Activated CD4-positive, alpha-beta memory T cell treated with anti-CD3 and anti-CD28 coated beads, Interleukin-2, amount 10 ng/mL, durations not matched to agents 7 days and 5 days (primary cell): ENCODE measurements around the gene ZFP62. TPM values are rescaled to one million over a fixed set of nuclear protein-coding genes. Genes with fewer than 3 reads are reported as not detected.
"Not testable (repeated sequence)": the region's sequence is repeated elsewhere in the genome, so short reads cannot be mapped to it uniquely, and the experiment has no call there.

Experiments
- CTCF ChIA-PET: fragments of 350-600 bp; sonication (Branson Sonifier 250); formaldehyde crosslinking; loops from one replicate; lab custom pipeline; 2021; ENCODE audit warnings: antibody characterized with exemption, inconsistent platforms; lab: Charles Lee
- POLR2A ChIA-PET: fragments of 350-600 bp; sonication (Branson Sonifier 250); formaldehyde crosslinking; loops from one replicate; lab custom pipeline; 2021; ENCODE audit warnings: antibody characterized with exemption; lab: Charles Lee
- DNase-seq: peaks from one replicate; pipeline ENCODE4 v3.0.0-alpha.2; 2020
- H3K27ac Mint-ChIP-seq: one replicate; pipeline ENCODE4 v1.8.0; 2021; ENCODE audit warnings: mild to moderate bottlenecking, mixed read lengths
- H3K27me3 Mint-ChIP-seq: one replicate; pipeline ENCODE4 v1.8.0; 2021; ENCODE audit warnings: mixed read lengths
- H3K36me3 Mint-ChIP-seq: one replicate; pipeline ENCODE4 v1.8.0; 2021; ENCODE audit warnings: low read depth, mixed read lengths
- H3K4me1 Mint-ChIP-seq: one replicate; pipeline ENCODE4 v1.8.0; 2021; ENCODE audit warnings: mixed read lengths
- H3K4me3 Mint-ChIP-seq: one replicate; pipeline ENCODE4 v1.8.0; 2021; ENCODE audit warnings: mild to moderate bottlenecking, mixed read lengths
- H3K9me3 Mint-ChIP-seq: one replicate; pipeline ENCODE4 v1.8.0; 2021; ENCODE audit warnings: mixed read lengths
- total RNA-seq, 2 experiments: library from RNA; stranded (reverse); gene quantifications; one replicate each; pipeline ENCODE4 v1.2.3, GENCODE V29; 2021

ZFP62 gene
- 10 to 100 TPM; 19.4 to 20.0 TPM for total RNA-seq

- Mint-ChIP-seq H3K36me3 (peaks cover 22% of the 10 kb centered on the region), H3K9me3 (no peaks in the 10 kb centered on the region), H3K4me3 (peak within 1 kb of the TSS; percentile 95), H3K27me3 (peaks cover 5% of the 10 kb centered on the region), H3K27ac (peak within 1 kb of the TSS; percentile 95), H3K4me1 (peaks cover 16% of the 10 kb centered on the region)
- ChIA-PET CTCF (interaction anchor here (0.7 to 2.4 kb wide), 7 partner anchors 9 to 75 kb away, joined by 3 to 20 read pairs (median 5); no protein-coding TSS in a partner anchor), POLR2A (interaction anchor here (1.2 to 5.9 kb wide), 7 partner anchors 11 to 61 kb away, joined by 3 to 91 read pairs (median 9); partner anchors contain the start of gene MGAT1)
- DNase-seq: peak; percentile 88
These were observed at the start of gene ZFP62 for GRCh38 chr5:180860887-180861822. ZFP62 (minus strand) TSS chr5:180861276; CDS start chr5:180861219, 57 bp downstream.

DNA sequence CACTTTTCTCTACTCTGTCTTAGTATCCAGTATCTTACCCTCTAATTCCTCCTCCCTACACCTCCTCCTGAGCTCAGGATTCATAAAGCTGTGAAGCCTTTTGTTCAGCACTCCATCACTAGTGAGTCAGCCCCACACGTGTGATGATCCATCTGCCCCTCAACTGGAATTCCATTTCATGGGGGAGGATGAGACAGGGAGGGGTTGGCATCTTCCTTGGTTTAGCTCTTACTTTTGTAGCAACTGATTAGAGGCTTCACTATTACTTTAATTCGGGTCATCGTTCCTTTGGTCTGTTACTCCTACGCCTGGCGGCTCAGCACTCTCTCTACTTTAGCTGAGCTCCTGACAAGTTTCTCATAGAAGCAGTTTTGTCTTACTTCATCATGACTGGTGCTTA, 49.7 kb upstream of the ZFP62 start:
- ChIA-PET CTCF (no interaction called here), POLR2A (no interaction called here)
- H3K4me1 Mint-ChIP-seq: no peaks in the 10 kb centered on the region
- no peak overlapping the region for H3K4me3 Mint-ChIP-seq
- DNase-seq: no peak
- H3K36me3 Mint-ChIP-seq: no peaks in the 10 kb centered on the region
- no peak overlapping the region for H3K27ac Mint-ChIP-seq
- H3K9me3 Mint-ChIP-seq: no peaks in the 10 kb centered on the region
- H3K27me3 Mint-ChIP-seq: peaks cover 1% of the 10 kb centered on the region

DNA sequence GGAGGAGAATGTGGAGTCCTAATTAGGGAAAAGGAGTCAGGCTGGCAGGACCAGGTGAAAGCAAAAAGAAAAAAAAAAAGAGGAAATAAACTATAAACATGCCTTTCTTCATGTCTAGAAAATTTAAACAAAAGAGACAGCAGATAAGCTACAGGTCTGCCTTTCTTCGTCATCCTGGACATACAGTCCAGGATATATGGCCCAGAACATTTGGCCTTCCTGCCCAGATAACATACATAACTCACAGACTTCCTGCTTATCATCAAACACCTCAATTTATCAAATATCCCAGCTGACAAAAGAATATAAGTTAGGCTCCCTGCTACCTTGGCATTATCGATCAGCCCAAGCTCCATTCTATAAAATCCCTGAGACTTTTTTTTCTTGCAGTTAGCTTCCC, 49.1 kb upstream of the ZFP62 start:
- CTCF ChIA-PET: no interaction called here
- H3K27ac Mint-ChIP-seq: no peak overlapping the region

GRCh38 chr5:180909782-180910181, 48.7 kb upstream of the ZFP62 start:
- H3K27ac Mint-ChIP-seq: no peak overlapping the region
- no peaks in the 10 kb centered on the region for H3K4me1 Mint-ChIP-seq
- H3K36me3 Mint-ChIP-seq: no peaks in the 10 kb centered on the region
- ChIA-PET POLR2A (no interaction called here), CTCF (no interaction called here)
- no peak for DNase-seq
- peaks cover 2% of the 10 kb centered on the region for H3K27me3 Mint-ChIP-seq
- no peak overlapping the region for H3K4me3 Mint-ChIP-seq
- H3K9me3 Mint-ChIP-seq: no peaks in the 10 kb centered on the region

More for the DNA sequence above, 49.1 kb upstream of the ZFP62 start:
- no peaks in the 10 kb centered on the region for H3K4me1 Mint-ChIP-seq
- H3K27me3 Mint-ChIP-seq: peaks cover 2% of the 10 kb centered on the region
- no peak overlapping the region for H3K4me3 Mint-ChIP-seq
- POLR2A ChIA-PET: no interaction called here
- no peaks in the 10 kb centered on the region for H3K9me3 Mint-ChIP-seq
- no peaks in the 10 kb centered on the region for H3K36me3 Mint-ChIP-seq
- DNase-seq: no peak

DNA sequence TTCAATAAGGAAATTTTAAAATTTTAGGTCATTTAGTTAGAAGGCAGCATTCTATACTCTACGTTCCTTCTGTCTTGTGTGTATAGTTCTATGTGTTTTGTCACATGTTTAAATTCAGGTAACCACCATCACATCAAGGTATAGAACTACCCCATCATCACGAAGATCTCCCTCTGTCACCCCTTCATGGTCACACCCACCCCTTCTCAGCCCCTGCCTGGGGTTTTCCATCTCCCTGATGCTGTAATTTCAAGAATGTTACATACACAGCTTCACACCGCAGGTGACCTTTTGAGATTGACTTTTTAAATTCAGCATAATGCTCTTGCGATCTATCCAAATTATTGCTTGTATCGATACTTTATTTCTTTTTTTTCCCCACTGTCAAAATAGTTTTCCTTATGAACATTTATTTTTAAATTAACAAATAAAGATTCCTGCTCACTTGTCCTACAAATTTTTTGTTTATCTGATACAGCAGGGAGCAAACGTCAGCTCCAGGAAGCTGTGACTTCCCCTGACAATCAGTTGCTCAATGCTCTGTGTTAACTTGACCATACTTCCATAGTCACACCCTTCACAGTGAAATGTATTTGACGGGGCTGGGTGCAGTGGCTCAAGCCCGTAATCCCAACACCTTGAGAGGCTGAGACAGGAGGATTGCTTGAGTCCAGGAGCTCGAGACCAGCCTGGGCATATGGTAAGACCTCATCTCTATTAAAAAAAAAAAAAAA, 48.1 kb upstream of the ZFP62 start:
- peaks cover 2% of the 10 kb centered on the region for H3K27me3 Mint-ChIP-seq
- ChIA-PET CTCF (no interaction called here), POLR2A (no interaction called here)

GRCh38 chr5:180908400-180908799, 47.3 kb upstream of the ZFP62 start:
- Mint-ChIP-seq H3K4me3 (no peak overlapping the region), H3K9me3 (no peaks in the 10 kb centered on the region), H3K27ac (no peak overlapping the region), H3K27me3 (peaks cover 2% of the 10 kb centered on the region), H3K4me1 (no peaks in the 10 kb centered on the region), H3K36me3 (no peaks in the 10 kb centered on the region)
- POLR2A ChIA-PET: no interaction called here
- CTCF ChIA-PET: no interaction called here
- no peak for DNase-seq

More for the DNA sequence above, 48.1 kb upstream of the ZFP62 start:
- no peaks in the 10 kb centered on the region for H3K4me1 Mint-ChIP-seq
- H3K36me3 Mint-ChIP-seq: no peaks in the 10 kb centered on the region
- no peak overlapping the region for H3K4me3 Mint-ChIP-seq
- no peak overlapping the region for H3K27ac Mint-ChIP-seq
- H3K9me3 Mint-ChIP-seq: no peaks in the 10 kb centered on the region
- no peak for DNase-seq

- ChIA-PET POLR2A (no interaction called here), CTCF (no interaction called here)
- Mint-ChIP-seq H3K4me1 (no peaks in the 10 kb centered on the region), H3K9me3 (no peaks in the 10 kb centered on the region), H3K27me3 (peaks cover 2% of the 10 kb centered on the region), H3K27ac (no peak overlapping the region), H3K4me3 (no peak overlapping the region), H3K36me3 (no peaks in the 10 kb centered on the region)
- DNase-seq: no peak
These were observed 40.4 kb upstream of the ZFP62 start for GRCh38 chr5:180901319-180902009.

DNA sequence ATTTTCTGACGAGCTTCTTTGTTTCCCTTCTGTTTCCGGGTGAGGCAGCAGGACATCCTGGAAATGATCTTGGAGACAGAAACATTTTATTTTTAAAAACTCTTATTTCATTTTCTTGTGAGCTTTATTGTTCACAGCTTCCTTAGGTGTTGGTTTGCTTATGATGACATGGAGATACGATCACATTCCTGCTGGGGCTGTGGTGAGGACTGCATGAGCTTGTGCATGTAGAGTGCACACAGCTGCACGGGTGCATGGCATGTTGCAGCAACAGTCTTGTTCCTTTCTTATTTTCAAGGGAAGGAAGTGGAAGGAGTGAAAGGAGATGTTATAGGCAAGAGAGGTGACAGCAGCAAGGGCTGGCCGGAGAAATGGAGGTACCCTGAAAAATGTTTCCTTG, 39.1 kb upstream of the ZFP62 start:
- Mint-ChIP-seq H3K27ac (no peak overlapping the region), H3K4me1 (no peaks in the 10 kb centered on the region), H3K27me3 (no peaks in the 10 kb centered on the region), H3K9me3 (no peaks in the 10 kb centered on the region), H3K36me3 (no peaks in the 10 kb centered on the region), H3K4me3 (no peak overlapping the region)
- no peak for DNase-seq
- ChIA-PET POLR2A (no interaction called here), CTCF (no interaction called here)

GRCh38 chr5:180898621-180899246, 37.7 kb upstream of the ZFP62 start, which contains the start of gene BTNL8:
BTNL8 (plus strand) TSS chr5:180899159; CDS start chr5:180899311, 152 bp downstream.
- no peaks in the 10 kb centered on the region for H3K4me1 Mint-ChIP-seq
- H3K36me3 Mint-ChIP-seq: no peaks in the 10 kb centered on the region
- CTCF ChIA-PET: no interaction called here

GRCh38 chr5:180895330-180895729, 34.3 kb upstream of the ZFP62 start:
- CTCF ChIA-PET, H3K4me3 Mint-ChIP-seq, DNase-seq, POLR2A ChIA-PET, H3K9me3 Mint-ChIP-seq, H3K27ac Mint-ChIP-seq, H3K36me3 Mint-ChIP-seq, H3K4me1 Mint-ChIP-seq: not testable (repeated sequence)
- peaks cover 18% of the 10 kb centered on the region for H3K27me3 Mint-ChIP-seq

More at GRCh38 chr5:180898621-180899246, 37.7 kb upstream of the ZFP62 start, which contains the start of gene BTNL8:
- no peaks in the 10 kb centered on the region for H3K27me3 Mint-ChIP-seq
- H3K27ac Mint-ChIP-seq: no peak within 1 kb of the TSS
- no peak for DNase-seq
- H3K4me3 Mint-ChIP-seq: no peak within 1 kb of the TSS
- peaks cover 3% of the 10 kb centered on the region for H3K9me3 Mint-ChIP-seq
- POLR2A ChIA-PET: no interaction called here

DNA sequence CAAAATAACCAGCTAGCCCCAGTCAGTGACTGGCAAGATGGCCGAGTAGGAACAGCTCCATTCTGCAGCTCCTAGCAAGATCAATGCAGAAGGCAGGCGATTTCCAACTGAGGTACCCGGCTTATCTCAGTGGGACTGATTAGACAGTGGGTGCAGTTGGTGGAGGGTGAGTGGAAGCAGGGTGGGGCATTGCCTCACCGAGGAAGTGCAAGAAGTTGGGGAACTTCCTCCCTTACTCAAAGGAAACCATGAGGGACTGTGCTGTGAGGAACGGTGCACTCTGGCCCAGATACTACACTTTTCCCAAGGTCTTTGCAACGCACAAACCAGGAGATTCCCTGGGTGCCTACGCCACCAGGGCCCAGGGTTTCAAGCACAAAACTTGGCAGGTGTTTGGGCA, 28.3 kb upstream of the ZFP62 start:
- ChIA-PET POLR2A (no interaction called here), CTCF (interaction anchor here (1.4 kb wide), 1 partner anchor 21 kb away, joined by 3 read pairs; no protein-coding TSS in a partner anchor)
- no peak for DNase-seq
- Mint-ChIP-seq H3K27me3 (peaks cover 31% of the 10 kb centered on the region), H3K36me3 (no peaks in the 10 kb centered on the region), H3K9me3 (no peaks in the 10 kb centered on the region), H3K4me1 (no peaks in the 10 kb centered on the region), H3K27ac (no peak overlapping the region), H3K4me3 (no peak overlapping the region)

DNA sequence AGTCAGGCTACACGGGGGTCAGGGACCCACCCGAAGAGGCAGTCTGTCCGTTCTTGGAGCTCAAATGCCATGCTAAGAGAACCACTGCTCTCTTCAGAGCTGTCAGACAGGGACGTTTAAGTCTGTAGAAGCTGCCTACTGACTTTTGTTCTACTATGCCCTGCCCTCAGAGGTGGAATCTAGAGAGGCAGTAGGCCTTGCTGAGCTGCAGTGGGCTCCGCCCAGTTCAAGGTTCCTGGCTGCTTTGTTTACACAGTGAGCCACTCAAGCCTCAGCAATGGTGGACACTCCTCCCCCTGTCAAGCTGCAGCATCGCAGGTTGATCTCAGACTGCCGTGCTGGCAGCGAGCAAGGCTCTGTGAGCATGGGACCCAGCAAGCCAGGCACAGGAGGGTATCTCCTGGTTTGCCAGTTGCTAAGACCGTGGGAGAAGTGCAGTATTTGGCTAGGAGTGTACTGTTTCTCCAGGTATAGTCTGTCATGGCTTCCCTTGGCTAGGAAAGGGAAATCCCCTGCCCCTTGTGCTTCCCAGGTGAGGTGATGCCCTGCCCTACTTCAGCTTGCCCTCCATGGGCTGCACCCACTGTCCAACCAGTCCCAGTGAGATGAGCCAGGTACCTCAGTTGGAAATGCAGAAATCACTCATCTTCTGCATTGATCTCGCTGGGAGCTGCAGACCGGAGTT, 24.9 kb upstream of the ZFP62 start:
- CTCF ChIA-PET: not testable (repeated sequence)

More for the DNA sequence above, 24.9 kb upstream of the ZFP62 start:
- H3K9me3 Mint-ChIP-seq, DNase-seq, H3K4me1 Mint-ChIP-seq, H3K4me3 Mint-ChIP-seq, POLR2A ChIA-PET, H3K36me3 Mint-ChIP-seq, H3K27ac Mint-ChIP-seq: not testable (repeated sequence)
- peaks cover 36% of the 10 kb centered on the region for H3K27me3 Mint-ChIP-seq
